GM19452 (cell line): ENCODE measurements around the gene MYADML2.

Experiments
- ATAC-seq: cut with Tn5 transposase; IDR thresholded peaks from one replicate; pipeline ENCODE4 v1.9.1; 2021; ENCODE audit not compliant: unreplicated experiment

MYADML2 gene

GRCh38 chr17:81940538-81941483 is 6.2 kb downstream of the MYADML2 start:
- ATAC-seq: no peak

GRCh38 chr17:81939881-81940385 is 7.1 kb downstream of the MYADML2 start:
- no peak for ATAC-seq

GRCh38 chr17:81939218-81939617 is 7.8 kb downstream of the MYADML2 start:
- ATAC-seq: no peak

GRCh38 chr17:81935709-81936084 is 11.3 kb downstream of the MYADML2 start:
- ATAC-seq: no peak

- no peak for ATAC-seq
Observed at GRCh38 chr17:81934850-81935708, 12.0 kb downstream of the MYADML2 start.

- ATAC-seq: no peak
Observed at GRCh38 chr17:81934098-81934757, 12.8 kb downstream of the MYADML2 start.

- ATAC-seq: no peak
Observed at GRCh38 chr17:81933178-81933699, 13.8 kb downstream of the MYADML2 start.

GRCh38 chr17:81932333-81932983 is 14.6 kb downstream of the MYADML2 start:
- ATAC-seq: no peak

- no peak for ATAC-seq
Observed at GRCh38 chr17:81931557-81932332, 15.3 kb downstream of the MYADML2 start.

GRCh38 chr17:81931189-81931556 is 15.9 kb downstream of the MYADML2 start:
- ATAC-seq: no peak

GRCh38 chr17:81930142-81931125 is 16.6 kb downstream of the MYADML2 start:
- ATAC-seq: no peak

GRCh38 chr17:81929253-81930141 is 17.5 kb downstream of the MYADML2 start:
- no peak for ATAC-seq

GRCh38 chr17:81928544-81929252 is 18.3 kb downstream of the MYADML2 start:
- ATAC-seq: no peak

GRCh38 chr17:81927653-81928543 is 19.1 kb downstream of the MYADML2 start, which contains the start of gene MAFG:
Gene MAFG, minus strand, starts transcription at chr17:81927735. Its CDS starts 4,550 bp downstream, at chr17:81923185.
- peak; percentile 66 for ATAC-seq

GRCh38 chr17:81927152-81927652 is 19.8 kb downstream of the MYADML2 start:
- ATAC-seq: peak; percentile 18
